Spleen (tissue), 7 donors: ENCODE measurements around the gene PIK3C3.

ENCODE experiments used
- POLR2A ChIP-seq, 3 donors: fragments of 450-650 bp; IDR thresholded peaks; one replicate each; pipeline ENCODE4 v1.5.1; 2017; ENCODE audit warnings: antibody characterized with exemption in 3 of 3, mild to moderate bottlenecking in 1 of 3
- POLR2AphosphoS5 ChIP-seq, 3 donors: sonication (generic); formaldehyde crosslinking; IDR thresholded peaks; one replicate each; pipeline ENCODE4 v1.5.1; 2017; ENCODE audit warnings: antibody characterized with exemption in 3 of 3
- TF ChIP-seq, protein P1 (sequence below), 11 experiments: fragments of 200-600 bp in 7 of 11; fragments of 450-650 bp in 4 of 11; sonication (generic) in 4 of 11; IDR thresholded peaks in 8 of 11; conservative IDR thresholded peaks in 3 of 11; 1 replicate in 7 of 11; 2 replicates in 4 of 11; pipeline versions ENCODE4 v1.4.0 to v1.8.0; 2016 to 2021; ENCODE audit warnings: antibody characterized with exemption in 11 of 11, inconsistent platforms in 4 of 11, mild to moderate bottlenecking in 1 of 11
- donor health status: DM: no; HTN: no; CAD: no; lungs with moderate emphysema.
- donor health status: DM: no; HTN: no; CAD: no.
- donor health status: DM: no; HTN: no; CAD: no.

DNA sequence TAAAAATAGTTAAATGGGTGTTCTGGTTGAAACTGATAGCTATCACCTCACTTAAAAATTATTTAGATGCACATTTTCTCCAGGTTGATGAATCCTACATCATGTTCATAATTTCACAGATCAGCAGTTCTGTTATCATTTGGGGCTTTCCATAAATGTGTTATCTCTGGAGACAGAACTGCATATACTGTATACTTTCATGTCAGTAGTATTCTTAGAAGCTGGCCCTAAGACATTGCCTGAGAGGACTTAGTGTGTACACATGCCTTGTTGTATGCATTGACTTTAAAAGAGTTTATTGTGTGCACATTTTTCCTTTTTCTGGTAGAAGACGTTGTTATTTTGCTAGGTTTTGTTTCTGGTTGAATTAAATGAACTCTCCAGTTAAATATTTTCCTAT lies 41.0 kb downstream of the PIK3C3 start:
- no peak for TF ChIP-seq POLR2A (IDR thresholded peaks at IDR 0.05)
- TF ChIP-seq, protein P1, sequence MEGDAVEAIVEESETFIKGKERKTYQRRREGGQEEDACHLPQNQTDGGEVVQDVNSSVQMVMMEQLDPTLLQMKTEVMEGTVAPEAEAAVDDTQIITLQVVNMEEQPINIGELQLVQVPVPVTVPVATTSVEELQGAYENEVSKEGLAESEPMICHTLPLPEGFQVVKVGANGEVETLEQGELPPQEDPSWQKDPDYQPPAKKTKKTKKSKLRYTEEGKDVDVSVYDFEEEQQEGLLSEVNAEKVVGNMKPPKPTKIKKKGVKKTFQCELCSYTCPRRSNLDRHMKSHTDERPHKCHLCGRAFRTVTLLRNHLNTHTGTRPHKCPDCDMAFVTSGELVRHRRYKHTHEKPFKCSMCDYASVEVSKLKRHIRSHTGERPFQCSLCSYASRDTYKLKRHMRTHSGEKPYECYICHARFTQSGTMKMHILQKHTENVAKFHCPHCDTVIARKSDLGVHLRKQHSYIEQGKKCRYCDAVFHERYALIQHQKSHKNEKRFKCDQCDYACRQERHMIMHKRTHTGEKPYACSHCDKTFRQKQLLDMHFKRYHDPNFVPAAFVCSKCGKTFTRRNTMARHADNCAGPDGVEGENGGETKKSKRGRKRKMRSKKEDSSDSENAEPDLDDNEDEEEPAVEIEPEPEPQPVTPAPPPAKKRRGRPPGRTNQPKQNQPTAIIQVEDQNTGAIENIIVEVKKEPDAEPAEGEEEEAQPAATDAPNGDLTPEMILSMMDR (IDR thresholded peaks at IDR 0.05 in 8 of 11, conservative IDR thresholded peaks at IDR 0.05 in 3 of 11): no peak
- TF ChIP-seq POLR2AphosphoS5 (IDR thresholded peaks at IDR 0.05): no peak
